B cell (primary cell): ENCODE data around the gene PPP5C. TPM values are rescaled to one million over a fixed set of nuclear protein-coding genes. Genes with fewer than 3 reads are reported as not detected.

Experiments used
- ATAC-seq: fragments of 200-7000 bp; cut with Tn5 transposase; one replicate; pipeline ENCODE4 v1.10.0; 2021; ENCODE audit warnings: low read depth, mild to moderate bottlenecking, moderate number of reproducible peaks, moderate library complexity
- CTCF ChIA-PET: fragments of 350-600 bp; sonication (Branson Sonifier 250); formaldehyde crosslinking; loops from one replicate; lab custom pipeline; 2021; ENCODE audit warnings: antibody characterized with exemption, inconsistent platforms; lab: Charles Lee
- POLR2A ChIA-PET: fragments of 350-600 bp; sonication (Branson Sonifier 250); formaldehyde crosslinking; loops from one replicate; lab custom pipeline; 2021; ENCODE audit warnings: antibody characterized with exemption; lab: Charles Lee
- DNase-seq: peaks from one replicate; pipeline ENCODE4 v3.0.0; 2013
- H2AFZ ChIP-seq: 2 replicates; pipeline ENCODE4 v1.6.1; 2012; ENCODE audit warnings: mild to moderate bottlenecking, low read depth, low read length; ENCODE audit not compliant: insufficient read depth, poor library complexity, severe bottlenecking
- H3K27ac ChIP-seq, 2 donors: 1 replicate in 1 of 2; 2 replicates in 1 of 2; pipeline ENCODE4 v1.5.1; 2012 to 2013; ENCODE audit warnings: low read length in 2 of 2, mild to moderate bottlenecking in 2 of 2, moderate library complexity in 1 of 2
- H3K27me3 ChIP-seq, 4 experiments: fragments of 200-600 bp in 1 of 4; sonication (generic) in 1 of 4; replicated peaks in 1 of 4; 1 replicate in 2 of 4; 2 replicates in 2 of 4; pipeline versions ENCODE4 v1.6.1 to v1.7.0; 2013 to 2016; ENCODE audit warnings: low read length in 3 of 4, mild to moderate bottlenecking in 2 of 4, mixed read lengths in 1 of 4, moderate library complexity in 1 of 4; ENCODE audit not compliant: insufficient read depth in 4 of 4, control insufficient read depth in 3 of 4; ENCODE audit errors: control extremely low read depth in 1 of 4
- H3K36me3 ChIP-seq, 2 experiments: replicated peaks in 1 of 2; 1 replicate in 1 of 2; 2 replicates in 1 of 2; pipeline versions ENCODE4 v1.6.1 to v1.7.1; 2013; ENCODE audit warnings: low read length in 1 of 2; ENCODE audit not compliant: insufficient read depth in 2 of 2, control insufficient read depth in 1 of 2; ENCODE audit errors: control extremely low read depth in 1 of 2, extremely low read depth in 1 of 2
- H3K4me1 ChIP-seq, 2 donors: fragments of 200-600 bp in 1 of 2; sonication (generic) in 1 of 2; 1 replicate in 1 of 2; 2 replicates in 1 of 2; pipeline versions ENCODE4 v1.5.1 to v1.6.1; 2013 to 2017; ENCODE audit warnings: low read length in 2 of 2; ENCODE audit not compliant: control insufficient read depth in 2 of 2, insufficient read depth in 2 of 2
- H3K4me2 ChIP-seq: replicated peaks from 2 replicates; pipeline ENCODE3; 2012; ENCODE audit warnings: mild to moderate bottlenecking, low read depth, low read length; ENCODE audit not compliant: poor library complexity, severe bottlenecking
- H3K4me3 ChIP-seq, 5 experiments: fragments of 200-600 bp in 1 of 5; sonication (generic) in 1 of 5; 1 replicate in 3 of 5; 2 replicates in 2 of 5; pipeline versions ENCODE4 v1.5.1 to v1.7.0; 2011 to 2016; ENCODE audit warnings: low read length in 4 of 5, mild to moderate bottlenecking in 4 of 5, low read depth in 2 of 5, control low read depth in 1 of 5, moderate library complexity in 1 of 5; ENCODE audit not compliant: insufficient read depth in 1 of 5; ENCODE audit errors: control extremely low read depth in 1 of 5, extremely low read depth in 1 of 5
- H3K79me2 ChIP-seq: fragments of 200-600 bp; sonication (generic); one replicate; pipeline ENCODE4 v1.6.0; 2016; ENCODE audit warnings: low read length; ENCODE audit not compliant: control insufficient read depth, insufficient read depth
- H3K9ac ChIP-seq: fragments of 200-600 bp; sonication (generic); 2 replicates; pipeline ENCODE4 v1.6.1; 2017; ENCODE audit warnings: mild to moderate bottlenecking, low read length, moderate library complexity
- H3K9me3 ChIP-seq, 3 donors: one replicate each; pipeline versions ENCODE4 v1.6.1 to v1.7.1; 2013; ENCODE audit warnings: low read length in 2 of 3; ENCODE audit not compliant: control insufficient read depth in 2 of 3, insufficient read depth in 1 of 3; ENCODE audit errors: control extremely low read depth in 1 of 3
- H4K20me1 ChIP-seq: 2 replicates; pipeline ENCODE4 v1.6.0; 2012; ENCODE audit warnings: mild to moderate bottlenecking, low read length; ENCODE audit not compliant: insufficient read depth, control insufficient read depth, poor library complexity, severe bottlenecking
- H3K27ac Mint-ChIP-seq: one replicate; pipeline ENCODE4 v1.8.0; 2021; ENCODE audit warnings: mixed read lengths
- H3K27me3 Mint-ChIP-seq: one replicate; pipeline ENCODE4 v1.8.0; 2021; ENCODE audit warnings: mixed read lengths
- H3K4me1 Mint-ChIP-seq: one replicate; pipeline ENCODE4 v1.8.0; 2021; ENCODE audit warnings: mixed read lengths
- H3K4me3 Mint-ChIP-seq: one replicate; pipeline ENCODE4 v1.8.0; 2021; ENCODE audit warnings: mixed read lengths
- H3K9me3 Mint-ChIP-seq: one replicate; pipeline ENCODE4 v1.8.0; 2022; ENCODE audit warnings: mixed read lengths; ENCODE audit not compliant: insufficient read depth
- EZH2 ChIP-seq: IDR thresholded peaks from 2 replicates; pipeline ENCODE4 v1.6.1; 2012; ENCODE audit warnings: borderline replicate concordance, low read depth, mild to moderate bottlenecking, moderate library complexity, low read length; ENCODE audit not compliant: insufficient read depth, poor library complexity, severe bottlenecking
- WGBS: methylation state at CpG from one replicate; pipeline ENCODE4 v1.1.5; 2013; ENCODE audit warnings: missing lambda C conversion rate; ENCODE audit not compliant: insufficient coverage; 5-methylcytosine and 5-hydroxymethylcytosine counted together
- intact Hi-C: fragments of 100-400 bp; cut with micrococcal nuclease; formaldehyde crosslinking; loops from one replicate; pipeline ENCODE4 v1.10.0; 2022
- polyA plus RNA-seq: library from polyadenylated mRNA; depleted of rRNA; stranded (reverse); fragments of >200 nt; gene quantifications from 2 replicates; pipeline ENCODE4 v1.2.3, GENCODE V29; 2012
- total RNA-seq, 2 donors: library from RNA; stranded (reverse); fragments of 120-200 nt in 1 of 2; gene quantifications; 1 replicate in 1 of 2; 2 replicates in 1 of 2; pipeline versions ENCODE4 v1.2.3 to v1.2.4, GENCODE V29; 2013 to 2022
- TF ChIP-seq, protein P1 (sequence below): fragments of 200-600 bp; IDR thresholded peaks from one replicate; pipeline ENCODE4 v1.8.0; 2022; ENCODE audit warnings: antibody characterized with exemption, mild to moderate bottlenecking

PPP5C gene
- total and polyA plus RNA-seq, 2 donors (not counting 1 experiment from before 2014, with no cell fraction given): 51.2 to 70.5 TPM

DNA sequence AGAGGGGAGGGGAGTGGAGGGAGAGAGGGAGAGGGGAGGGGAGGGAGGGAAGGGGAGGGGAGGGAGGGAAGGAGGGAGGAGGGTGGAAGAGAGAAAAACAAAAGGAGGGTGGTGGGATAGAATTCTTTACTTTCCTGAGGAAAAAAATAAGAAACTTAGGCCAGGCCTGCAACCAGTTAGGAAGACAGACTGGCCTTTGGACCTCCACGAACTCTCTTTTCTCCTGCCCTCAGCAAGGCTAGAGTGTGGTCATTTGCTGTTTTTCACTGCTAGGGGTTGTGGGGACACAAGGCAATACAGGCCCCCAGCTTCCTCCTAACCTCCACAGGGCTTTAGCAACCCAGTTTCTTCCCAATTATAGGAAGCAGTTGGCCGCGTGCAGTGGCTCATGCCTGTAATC lies 62.3 kb downstream of the PPP5C start:
- H3K27me3 ChIP-seq: peaks cover 0 to 82% (median 28%) of the 10 kb centered on the region in 4 experiments
- Mint-ChIP-seq H3K27me3 (peaks cover 56% of the 10 kb centered on the region), H3K4me1 (peaks cover 9% of the 10 kb centered on the region), H3K9me3 (no peaks in the 10 kb centered on the region), H3K4me3 (no peak overlapping the region), H3K27ac (no peak overlapping the region)
- ATAC-seq (no peak), DNase-seq (no peak)
- H3K79me2 ChIP-seq: no peaks in the 10 kb centered on the region
- intact Hi-C loops: no loop called here
- no peak for TF ChIP-seq EZH2
- TF ChIP-seq, protein P1, sequence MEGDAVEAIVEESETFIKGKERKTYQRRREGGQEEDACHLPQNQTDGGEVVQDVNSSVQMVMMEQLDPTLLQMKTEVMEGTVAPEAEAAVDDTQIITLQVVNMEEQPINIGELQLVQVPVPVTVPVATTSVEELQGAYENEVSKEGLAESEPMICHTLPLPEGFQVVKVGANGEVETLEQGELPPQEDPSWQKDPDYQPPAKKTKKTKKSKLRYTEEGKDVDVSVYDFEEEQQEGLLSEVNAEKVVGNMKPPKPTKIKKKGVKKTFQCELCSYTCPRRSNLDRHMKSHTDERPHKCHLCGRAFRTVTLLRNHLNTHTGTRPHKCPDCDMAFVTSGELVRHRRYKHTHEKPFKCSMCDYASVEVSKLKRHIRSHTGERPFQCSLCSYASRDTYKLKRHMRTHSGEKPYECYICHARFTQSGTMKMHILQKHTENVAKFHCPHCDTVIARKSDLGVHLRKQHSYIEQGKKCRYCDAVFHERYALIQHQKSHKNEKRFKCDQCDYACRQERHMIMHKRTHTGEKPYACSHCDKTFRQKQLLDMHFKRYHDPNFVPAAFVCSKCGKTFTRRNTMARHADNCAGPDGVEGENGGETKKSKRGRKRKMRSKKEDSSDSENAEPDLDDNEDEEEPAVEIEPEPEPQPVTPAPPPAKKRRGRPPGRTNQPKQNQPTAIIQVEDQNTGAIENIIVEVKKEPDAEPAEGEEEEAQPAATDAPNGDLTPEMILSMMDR: no peak
- no peak overlapping the region for H3K4me2 ChIP-seq
- no peak overlapping the region for H3K4me3 ChIP-seq
- ChIA-PET POLR2A (no interaction called here), CTCF (no interaction called here)
- peaks cover 0 to 22% (median 0%) of the 10 kb centered on the region in 3 donors for H3K9me3 ChIP-seq
- no peak overlapping the region for H3K27ac ChIP-seq
- H3K4me1 ChIP-seq: peaks cover 13 to 16% of the 10 kb centered on the region in 2 donors
- WGBS: 83% methylated on average over 1 of the region's 3 CpGs
- no peak overlapping the region for H3K9ac ChIP-seq
- no peak overlapping the region for H2AFZ ChIP-seq
- no peaks in the 10 kb centered on the region for H4K20me1 ChIP-seq
- H3K36me3 ChIP-seq: no peaks in the 10 kb centered on the region

DNA sequence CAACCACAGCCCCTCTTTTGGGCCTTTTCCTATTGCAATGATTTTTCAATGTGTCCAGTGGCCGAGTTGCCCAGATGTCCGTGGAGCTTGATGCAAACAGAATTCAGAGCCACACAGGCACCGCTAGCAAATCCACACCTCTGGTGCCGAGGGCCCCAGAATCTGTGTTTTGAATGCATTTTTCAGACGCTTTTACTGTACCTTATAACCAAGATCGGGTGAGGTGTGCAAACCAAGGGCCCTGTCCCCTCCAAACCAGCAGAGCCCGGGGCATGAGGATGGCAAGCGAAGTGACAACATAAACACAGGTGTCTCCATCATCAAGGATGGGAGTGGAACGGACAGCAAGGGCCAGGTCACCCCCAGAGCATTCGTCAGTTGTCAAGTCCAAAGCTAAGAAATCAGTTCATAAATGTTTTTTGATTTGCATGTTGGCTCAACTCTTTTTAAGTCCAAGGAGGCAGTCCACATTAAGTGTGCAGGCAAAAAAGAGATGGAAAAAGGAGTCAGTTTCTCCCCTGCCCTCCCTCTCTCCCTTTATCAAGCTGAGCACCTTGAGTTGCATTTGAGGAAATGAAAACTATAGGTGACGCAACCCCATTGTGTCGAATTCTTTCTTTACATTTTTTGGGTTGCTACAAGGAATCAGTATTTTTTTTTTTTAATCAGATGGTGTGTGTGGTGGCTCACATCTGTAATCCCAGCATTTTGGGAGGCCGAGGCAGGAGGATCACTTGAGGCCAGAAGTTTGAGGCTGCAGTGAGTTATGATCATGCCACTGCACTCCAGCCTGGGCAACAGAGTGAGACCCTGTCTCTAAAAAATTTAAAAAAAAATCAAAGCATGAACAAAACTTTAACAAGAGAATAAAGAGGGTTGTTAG lies 63.6 kb downstream of the PPP5C start:
- DNase-seq: no peak
- H3K4me1 ChIP-seq: peaks cover 4 to 8% of the 10 kb centered on the region in 2 donors
- ATAC-seq: no peak
- Mint-ChIP-seq H3K27ac (no peak overlapping the region), H3K9me3 (no peaks in the 10 kb centered on the region), H3K27me3 (peaks cover 59% of the 10 kb centered on the region), H3K4me1 (peaks cover 3% of the 10 kb centered on the region), H3K4me3 (no peak overlapping the region)
- no peak overlapping the region for H3K27ac ChIP-seq
- H2AFZ ChIP-seq: no peak overlapping the region
- no peaks in the 10 kb centered on the region for H4K20me1 ChIP-seq
- no peak overlapping the region for H3K9ac ChIP-seq
- peaks cover 0 to 79% (median 25%) of the 10 kb centered on the region in 4 experiments for H3K27me3 ChIP-seq
- peaks cover 0 to 19% (median 0%) of the 10 kb centered on the region in 3 donors for H3K9me3 ChIP-seq
- WGBS: 86% methylated on average over 10 of the region's 13 CpGs
- CTCF ChIA-PET: no interaction called here
- no peaks in the 10 kb centered on the region for H3K79me2 ChIP-seq
- POLR2A ChIA-PET: no interaction called here
- no peaks in the 10 kb centered on the region for H3K36me3 ChIP-seq
- H3K4me2 ChIP-seq: no peak overlapping the region
- H3K4me3 ChIP-seq: no peak overlapping the region
- intact Hi-C loops: no loop called here
- TF ChIP-seq, protein P1: no peak
- TF ChIP-seq EZH2: no peak
